HEK293T (cell line): Measurements from ENCODE around the gene LCN1.
"Not testable (repeated sequence)": the region's sequence is repeated elsewhere in the genome, so short reads cannot be mapped to it uniquely, and the experiment has no call there.

Source experiments
- BHLHE40 ChIP-seq: fragments of 450-650 bp; IDR thresholded peaks from 2 replicates; pipeline ENCODE4 v1.6.1; 2016; ENCODE audit warnings: mild to moderate bottlenecking, moderate library complexity, borderline replicate concordance
- FOXA1 ChIP-seq: fragments of 450-650 bp; IDR thresholded peaks from 2 replicates; pipeline ENCODE4 v1.6.1; 2016; ENCODE audit warnings: mild to moderate bottlenecking
- FOXM1 ChIP-seq: fragments of 450-650 bp; IDR thresholded peaks from 2 replicates; pipeline ENCODE4 v1.6.1; 2017; ENCODE audit warnings: mild to moderate bottlenecking, borderline replicate concordance
- HDGF ChIP-seq: fragments of 450-650 bp; IDR thresholded peaks from 2 replicates; pipeline ENCODE4 v1.6.1; 2017; ENCODE audit warnings: antibody characterized with exemption, borderline replicate concordance
- PKNOX1 ChIP-seq: fragments of 450-650 bp; IDR thresholded peaks from 2 replicates; pipeline ENCODE4 v1.6.1; 2016
- SP1 ChIP-seq: fragments of 450-650 bp; IDR thresholded peaks from 2 replicates; pipeline ENCODE4 v1.6.1; 2017
- SUZ12 ChIP-seq: fragments of 450-650 bp; IDR thresholded peaks from 2 replicates; pipeline ENCODE4 v1.6.1; 2016; ENCODE audit warnings: mild to moderate bottlenecking
- ZNF384 ChIP-seq: fragments of 450-650 bp; IDR thresholded peaks from 2 replicates; pipeline ENCODE4 v1.6.1; 2016

- not testable (repeated sequence) for TF ChIP-seq ZNF384, BHLHE40, FOXM1, HDGF, SUZ12, FOXA1, SP1, PKNOX1
Measured at GRCh38 chr9:135543262-135543894, 22.1 kb downstream of the LCN1 start.
